Stimulated activated CD4-positive, alpha-beta T cell treated with anti-CD3 and anti-CD28 coated beads, Interleukin-1b, Interleukin-23, amount 100 ng/mL, for 1 hour (primary cell): ENCODE data around the gene NEURL4.

Experiments used
- DNase-seq, 2 donors: peaks; one replicate each; pipeline ENCODE4 v3.0.0-alpha.2; 2020; ENCODE audit warnings: low read depth in 2 of 2

NEURL4 gene

GRCh38 chr17:7280519-7281073, 48.5 kb downstream of the NEURL4 start:
- DNase-seq = peak; percentile 67 to 76

GRCh38 chr17:7279448-7279847, 49.7 kb downstream of the NEURL4 start:
- DNase-seq = no peak

GRCh38 chr17:7266784-7267183, 62.4 kb downstream of the NEURL4 start:
- DNase-seq = no peak
